ENCODE results near the gene RTKN. TPM values are rescaled to one million over a fixed set of nuclear protein-coding genes. Genes with fewer than 3 reads are reported as not detected.

Gene RTKN
- total and polyA plus RNA-seq, 9 of the 15 experiments (the other 6 are each of a cell fraction or from before 2014, with no cell fraction given) = 0.14 to 6.9 (median 3.6) TPM

DNA sequence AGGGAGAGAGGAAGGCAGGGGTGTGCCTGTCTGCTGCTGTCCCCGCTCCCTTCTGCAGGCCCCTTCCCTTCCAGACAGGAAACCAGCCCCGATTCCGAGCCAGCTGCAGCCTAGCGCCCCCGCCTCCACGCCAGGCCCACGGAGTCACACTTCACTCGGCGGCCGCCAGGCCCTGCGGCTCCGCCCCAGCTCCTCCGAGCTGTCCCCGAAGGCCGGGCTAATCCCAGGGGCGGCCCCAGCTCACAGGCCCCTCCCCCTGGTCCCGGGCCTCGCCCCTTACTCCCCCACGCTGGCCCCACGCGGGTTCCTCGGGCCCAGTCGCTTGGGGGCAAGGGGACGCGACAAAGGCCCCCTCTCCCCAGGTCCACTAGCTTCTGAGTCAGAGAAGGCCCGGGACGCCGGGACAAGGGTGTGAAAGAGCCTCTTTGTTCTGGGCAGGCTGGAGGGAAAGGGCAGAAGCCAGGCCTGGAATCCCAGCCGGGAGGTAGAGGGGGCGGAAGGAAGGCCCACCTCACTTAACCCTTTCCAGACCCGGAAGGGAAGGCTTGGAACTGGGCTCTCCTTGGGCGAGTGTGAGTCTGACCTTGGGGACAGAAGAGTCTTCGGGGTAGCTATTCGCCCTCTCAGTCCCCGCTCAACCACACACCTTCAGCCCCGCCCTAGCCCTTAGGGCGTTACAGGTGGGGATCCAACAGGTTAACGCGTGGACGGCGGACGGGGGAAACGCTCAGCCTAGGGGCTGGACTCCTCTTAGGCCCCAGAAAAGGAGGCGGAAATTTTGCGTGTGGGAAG, 1.2 kb downstream of the RTKN start (continued):
- TF ChIP-seq POLR2AphosphoS2 (IDR thresholded peaks at IDR 0.05; ENCODE audit: low read length) = no peak
- TF ChIP-seq DPF2 (IDR thresholded peaks at IDR 0.05) = peak; percentile 30
- TF ChIP-seq DACH1 (IDR thresholded peaks at IDR 0.05; ENCODE audit: partially characterized antibody) = no peak
- TF ChIP-seq MTA3 (IDR thresholded peaks at IDR 0.05; ENCODE audit: borderline replicate concordance) = peak; percentile 75; the same call in 1 of the 2 replicates
- TF ChIP-seq, protein P1, sequence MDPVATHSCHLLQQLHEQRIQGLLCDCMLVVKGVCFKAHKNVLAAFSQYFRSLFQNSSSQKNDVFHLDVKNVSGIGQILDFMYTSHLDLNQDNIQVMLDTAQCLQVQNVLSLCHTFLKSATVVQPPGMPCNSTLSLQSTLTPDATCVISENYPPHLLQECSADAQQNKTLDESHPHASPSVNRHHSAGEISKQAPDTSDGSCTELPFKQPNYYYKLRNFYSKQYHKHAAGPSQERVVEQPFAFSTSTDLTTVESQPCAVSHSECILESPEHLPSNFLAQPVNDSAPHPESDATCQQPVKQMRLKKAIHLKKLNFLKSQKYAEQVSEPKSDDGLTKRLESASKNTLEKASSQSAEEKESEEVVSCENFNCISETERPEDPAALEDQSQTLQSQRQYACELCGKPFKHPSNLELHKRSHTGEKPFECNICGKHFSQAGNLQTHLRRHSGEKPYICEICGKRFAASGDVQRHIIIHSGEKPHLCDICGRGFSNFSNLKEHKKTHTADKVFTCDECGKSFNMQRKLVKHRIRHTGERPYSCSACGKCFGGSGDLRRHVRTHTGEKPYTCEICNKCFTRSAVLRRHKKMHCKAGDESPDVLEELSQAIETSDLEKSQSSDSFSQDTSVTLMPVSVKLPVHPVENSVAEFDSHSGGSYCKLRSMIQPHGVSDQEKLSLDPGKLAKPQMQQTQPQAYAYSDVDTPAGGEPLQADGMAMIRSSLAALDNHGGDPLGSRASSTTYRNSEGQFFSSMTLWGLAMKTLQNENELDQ (CRISPR knock-in tag; IDR thresholded peaks at IDR 0.05; ENCODE audit: borderline replicate concordance) = no peak
- TF ChIP-seq NONO (IDR thresholded peaks at IDR 0.05; ENCODE audit: low read depth in 2 of 2, low read length in 1 of 2) = peak in 1 of 2 experiments; percentile 55; a peak in 1 of 4 replicates
- TF ChIP-seq ZNF408 (CRISPR knock-in tag; IDR thresholded peaks at IDR 0.05; ENCODE audit: low read depth) = no peak
- TF ChIP-seq LCOR (CRISPR knock-in tag; IDR thresholded peaks at IDR 0.05) = peak; percentile 53; the same call in 1 of the 2 replicates
- no peak for TF ChIP-seq FIP1L1 (IDR thresholded peaks at IDR 0.05; ENCODE audit: low read depth, low read length, poor library complexity, severe bottlenecking)
- TF ChIP-seq CHCHD3 (CRISPR knock-in tag; IDR thresholded peaks at IDR 0.05) = no peak
- TF ChIP-seq ATF1 (CRISPR knock-in tag; IDR thresholded peaks at IDR 0.05) = no peak
- TF ChIP-seq ATF1 (tag; IDR thresholded peaks at IDR 0.05) = peak; percentile 44
- no peak for TF ChIP-seq ZBTB8A (IDR thresholded peaks at IDR 0.05; ENCODE audit: partially characterized antibody)
- TF ChIP-seq, protein P2, sequence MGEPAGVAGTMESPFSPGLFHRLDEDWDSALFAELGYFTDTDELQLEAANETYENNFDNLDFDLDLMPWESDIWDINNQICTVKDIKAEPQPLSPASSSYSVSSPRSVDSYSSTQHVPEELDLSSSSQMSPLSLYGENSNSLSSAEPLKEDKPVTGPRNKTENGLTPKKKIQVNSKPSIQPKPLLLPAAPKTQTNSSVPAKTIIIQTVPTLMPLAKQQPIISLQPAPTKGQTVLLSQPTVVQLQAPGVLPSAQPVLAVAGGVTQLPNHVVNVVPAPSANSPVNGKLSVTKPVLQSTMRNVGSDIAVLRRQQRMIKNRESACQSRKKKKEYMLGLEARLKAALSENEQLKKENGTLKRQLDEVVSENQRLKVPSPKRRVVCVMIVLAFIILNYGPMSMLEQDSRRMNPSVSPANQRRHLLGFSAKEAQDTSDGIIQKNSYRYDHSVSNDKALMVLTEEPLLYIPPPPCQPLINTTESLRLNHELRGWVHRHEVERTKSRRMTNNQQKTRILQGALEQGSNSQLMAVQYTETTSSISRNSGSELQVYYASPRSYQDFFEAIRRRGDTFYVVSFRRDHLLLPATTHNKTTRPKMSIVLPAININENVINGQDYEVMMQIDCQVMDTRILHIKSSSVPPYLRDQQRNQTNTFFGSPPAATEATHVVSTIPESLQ (CRISPR knock-in tag; IDR thresholded peaks at IDR 0.05) = peak; percentile 37; the same call in 1 of the 2 replicates
- TF ChIP-seq, protein P3, sequence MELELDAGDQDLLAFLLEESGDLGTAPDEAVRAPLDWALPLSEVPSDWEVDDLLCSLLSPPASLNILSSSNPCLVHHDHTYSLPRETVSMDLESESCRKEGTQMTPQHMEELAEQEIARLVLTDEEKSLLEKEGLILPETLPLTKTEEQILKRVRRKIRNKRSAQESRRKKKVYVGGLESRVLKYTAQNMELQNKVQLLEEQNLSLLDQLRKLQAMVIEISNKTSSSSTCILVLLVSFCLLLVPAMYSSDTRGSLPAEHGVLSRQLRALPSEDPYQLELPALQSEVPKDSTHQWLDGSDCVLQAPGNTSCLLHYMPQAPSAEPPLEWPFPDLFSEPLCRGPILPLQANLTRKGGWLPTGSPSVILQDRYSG (tag; conservative IDR thresholded peaks at IDR 0.05; ENCODE audit: low read depth) = no peak
- TF ChIP-seq, protein P4, sequence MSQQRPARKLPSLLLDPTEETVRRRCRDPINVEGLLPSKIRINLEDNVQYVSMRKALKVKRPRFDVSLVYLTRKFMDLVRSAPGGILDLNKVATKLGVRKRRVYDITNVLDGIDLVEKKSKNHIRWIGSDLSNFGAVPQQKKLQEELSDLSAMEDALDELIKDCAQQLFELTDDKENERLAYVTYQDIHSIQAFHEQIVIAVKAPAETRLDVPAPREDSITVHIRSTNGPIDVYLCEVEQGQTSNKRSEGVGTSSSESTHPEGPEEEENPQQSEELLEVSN (IDR thresholded peaks at IDR 0.05; ENCODE audit: borderline replicate concordance in 1 of 2, extremely low read depth in 1 of 2, insufficient read depth in 1 of 2, insufficient read length in 1 of 2, low read depth in 1 of 2, low read length in 1 of 2, poor library complexity in 1 of 2, severe bottlenecking in 1 of 2) = peak; percentile 39 to 61
- TF ChIP-seq YBX1 (IDR thresholded peaks at IDR 0.05) = no peak
- TF ChIP-seq SP1 (CRISPR knock-in tag; IDR thresholded peaks at IDR 0.05) = peak; percentile 65; the same call in 1 of the 2 replicates
- TF ChIP-seq ZNF24 (IDR thresholded peaks at IDR 0.05) = no peak
- TF ChIP-seq CTBP1 (IDR thresholded peaks at IDR 0.05; ENCODE audit: borderline replicate concordance) = peak; percentile 25; the same call in 1 of the 2 replicates
- TF ChIP-seq NBN (IDR thresholded peaks at IDR 0.05; ENCODE audit: low read depth) = no peak
- no peak for TF ChIP-seq ZNF354B (CRISPR knock-in tag; IDR thresholded peaks at IDR 0.05)

All from K562 (cell line).